DMS 273 (cell line): ENCODE measurements around the gene ITSN1.

Source experiments
- DNase-seq: peaks from one replicate; lab custom pipeline; 2025; ENCODE audit not compliant: unreplicated experiment; lab: John Stamatoyannopoulos, UW

ITSN1 gene

DNA sequence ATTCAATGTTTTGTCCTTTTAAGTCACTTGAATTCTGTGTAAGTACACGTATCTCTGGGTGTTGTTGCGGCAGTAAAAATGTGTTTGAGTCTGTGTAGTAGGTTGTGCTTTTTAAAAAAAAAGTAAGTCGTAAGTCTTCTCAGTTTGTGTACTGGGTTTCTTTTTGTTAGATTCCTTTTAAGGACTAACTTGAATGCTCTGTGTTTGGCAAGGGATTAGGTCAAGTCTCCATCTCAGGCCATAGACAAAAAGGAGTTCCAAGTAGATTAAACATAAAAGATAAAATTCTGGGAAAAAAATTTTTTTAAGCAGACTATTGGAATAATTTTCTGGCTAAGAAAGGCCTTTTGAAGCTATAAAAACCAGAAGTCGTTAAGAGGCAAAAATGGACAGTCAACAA, 160.2 kb downstream of the ITSN1 start:
- no peak for DNase-seq

DNA sequence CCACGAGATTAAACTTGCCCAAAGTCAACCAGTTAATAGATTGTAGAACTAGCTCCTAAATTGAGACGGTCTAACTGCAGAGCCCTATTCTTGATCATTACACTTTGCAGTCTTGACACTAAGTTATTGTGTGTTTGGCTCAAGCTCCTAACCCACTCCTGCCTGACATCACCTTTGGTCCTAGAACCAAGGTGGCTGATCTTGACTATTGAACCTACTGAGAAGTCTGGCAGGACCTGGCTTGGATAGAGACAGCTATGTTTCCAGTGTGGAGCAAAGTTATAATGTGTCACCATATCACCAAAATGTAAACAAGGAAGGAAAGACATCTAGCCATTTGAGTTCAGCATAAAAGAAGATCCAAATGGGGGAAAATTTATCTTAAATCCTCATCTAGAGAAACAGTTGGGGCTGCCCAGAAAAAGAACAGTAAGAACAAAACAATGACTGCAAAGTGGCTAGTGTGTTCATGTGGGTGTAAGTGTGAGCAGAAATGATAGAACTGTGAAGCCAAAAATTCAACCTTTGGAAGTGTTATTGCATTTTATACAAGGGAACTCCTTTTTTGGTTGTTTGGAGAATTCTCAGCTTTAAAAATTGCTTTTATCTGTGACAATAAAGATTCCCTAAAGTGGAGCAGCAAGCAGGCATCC, 166.5 kb downstream of the ITSN1 start:
- DNase-seq: no peak

DNA sequence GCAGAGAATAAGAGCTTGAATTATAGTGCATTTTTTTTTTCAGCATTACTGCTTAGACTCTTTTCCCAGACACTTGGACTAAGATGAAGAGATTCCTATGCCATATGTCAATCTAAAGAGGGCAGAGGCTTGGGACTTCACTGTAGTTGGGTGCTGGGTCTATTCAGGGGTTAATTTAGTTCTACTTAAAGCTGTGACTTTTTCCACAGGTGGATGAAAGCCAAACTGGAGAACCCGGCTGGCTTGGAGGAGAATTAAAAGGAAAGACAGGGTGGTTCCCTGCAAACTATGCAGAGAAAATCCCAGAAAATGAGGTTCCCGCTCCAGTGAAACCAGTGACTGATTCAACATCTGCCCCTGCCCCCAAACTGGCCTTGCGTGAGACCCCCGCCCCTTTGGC, 168.5 kb downstream of the ITSN1 start:
- no peak for DNase-seq

DNA sequence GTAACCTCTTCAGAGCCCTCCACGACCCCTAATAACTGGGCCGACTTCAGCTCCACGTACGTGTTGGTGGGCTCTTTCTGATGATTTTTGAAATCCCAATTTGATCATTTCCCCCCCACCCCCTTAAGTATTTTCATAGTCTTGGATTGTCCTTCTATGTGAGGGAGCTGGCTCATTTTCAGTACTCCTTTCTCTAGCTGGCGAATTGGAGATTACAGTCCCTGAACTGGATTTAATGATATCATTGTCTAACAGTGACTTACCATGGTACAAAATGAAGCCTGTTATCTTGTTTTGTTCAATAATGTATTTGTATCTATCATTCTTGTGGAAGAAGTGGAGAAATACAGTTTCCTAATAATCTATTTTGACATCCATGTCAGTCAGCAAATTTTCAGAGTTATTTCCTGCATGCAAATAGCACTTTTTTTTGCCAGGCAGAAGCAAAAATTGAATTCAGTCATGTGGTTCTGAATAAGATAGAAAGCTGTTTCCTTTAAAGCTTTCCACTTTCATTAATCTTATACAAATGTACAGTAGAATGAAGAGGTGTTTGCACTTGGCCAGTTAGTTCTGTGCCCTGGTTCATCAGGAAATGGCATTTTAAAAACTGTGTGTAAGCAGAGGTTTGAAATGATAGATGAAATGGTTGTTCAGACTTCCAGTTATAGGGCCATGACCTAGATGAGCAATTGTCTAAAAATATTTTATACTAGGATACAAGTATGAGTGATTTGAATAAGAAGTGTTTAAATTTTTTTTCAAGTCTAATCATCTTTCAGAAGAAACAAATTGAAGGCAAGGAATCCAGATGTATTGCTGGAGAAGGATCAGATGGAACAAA, 169.1 kb downstream of the ITSN1 start:
- no peak for DNase-seq

DNA sequence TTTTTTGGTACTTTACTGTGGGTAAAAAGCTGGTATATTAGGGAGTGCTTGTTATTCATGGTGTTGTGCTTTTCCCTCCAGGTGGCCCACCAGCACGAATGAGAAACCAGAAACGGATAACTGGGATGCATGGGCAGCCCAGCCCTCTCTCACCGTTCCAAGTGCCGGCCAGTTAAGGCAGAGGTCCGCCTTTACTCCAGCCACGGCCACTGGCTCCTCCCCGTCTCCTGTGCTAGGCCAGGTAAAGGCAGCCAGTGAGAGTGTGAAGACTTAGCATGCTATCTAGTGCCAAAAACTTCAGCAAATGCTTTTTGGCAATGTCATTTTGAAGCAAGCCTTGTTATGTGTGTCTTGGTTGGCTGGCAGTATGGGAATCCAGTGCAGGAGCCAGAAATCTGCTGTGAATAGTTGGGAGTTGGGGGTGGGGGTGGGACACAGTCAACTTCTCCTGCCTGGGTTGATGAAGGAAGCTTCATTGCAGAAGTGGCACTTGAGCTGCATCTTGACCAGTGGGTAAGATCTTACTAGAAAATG, 171.6 kb downstream of the ITSN1 start:
- no peak for DNase-seq

DNA sequence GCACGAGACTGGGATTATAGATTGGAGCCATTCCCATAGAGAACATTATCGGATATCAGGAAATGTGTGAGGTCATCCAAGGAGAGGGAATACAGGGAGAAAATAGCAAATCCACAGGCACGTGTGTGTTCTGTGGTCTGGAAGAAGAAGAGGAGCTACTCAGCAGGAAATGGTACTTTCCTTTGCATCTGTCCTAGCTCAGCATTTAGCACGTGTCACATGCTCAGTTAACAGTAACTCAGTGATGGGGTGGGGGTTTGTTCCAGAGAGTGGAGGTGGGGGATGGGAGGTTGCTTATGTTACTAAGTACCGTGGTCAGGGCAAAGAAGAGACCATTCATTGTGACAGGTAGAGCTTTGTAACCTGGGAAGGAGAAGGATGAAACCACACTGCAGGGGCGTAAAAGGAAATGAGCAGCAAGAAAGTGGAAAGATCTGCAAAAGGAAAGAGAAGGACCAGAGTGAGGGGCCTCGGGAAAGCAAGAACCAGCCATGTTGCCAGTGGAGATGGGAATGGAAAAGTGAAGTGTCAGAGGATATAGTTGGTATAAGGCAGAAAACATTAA, 172.9 kb downstream of the ITSN1 start:
- DNase-seq: no peak

DNA sequence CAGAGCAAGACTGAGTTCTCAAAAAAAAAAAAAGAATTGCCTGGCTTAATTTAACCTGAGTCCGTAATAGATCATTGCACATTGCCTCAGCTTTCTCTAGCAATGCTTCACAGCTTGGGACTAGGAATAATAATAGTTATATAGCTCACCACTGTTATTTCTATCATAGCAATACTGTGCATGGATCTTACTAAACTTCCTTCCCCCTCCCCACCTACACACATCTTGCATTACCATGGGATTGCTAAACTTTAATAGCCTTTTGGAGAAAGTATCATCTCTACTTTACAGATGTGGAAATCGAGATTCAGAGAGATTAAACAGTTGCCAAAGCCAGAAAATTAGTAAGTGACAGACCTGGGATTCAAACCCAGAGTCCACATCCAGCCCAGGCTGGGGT, 173.9 kb downstream of the ITSN1 start:
- no peak for DNase-seq

DNA sequence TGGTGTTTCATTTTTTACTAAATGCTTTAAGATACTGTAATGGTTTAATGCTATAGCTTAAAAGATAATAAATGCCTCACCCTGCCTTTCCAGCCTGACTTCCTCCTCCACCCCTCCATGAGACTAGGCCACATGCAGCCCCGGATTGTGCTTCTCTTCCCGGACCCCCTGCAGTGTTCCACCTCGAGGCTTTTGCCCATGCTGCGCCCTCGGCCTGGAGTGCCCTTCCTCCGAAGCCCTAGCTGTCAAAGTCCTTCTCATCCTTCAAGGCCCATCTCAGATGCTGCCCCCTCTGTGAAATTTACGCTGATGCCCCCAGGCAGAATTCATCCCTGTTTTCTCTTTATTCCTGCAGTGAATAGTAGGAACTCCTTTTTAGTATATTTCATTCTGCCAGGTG, 174.8 kb downstream of the ITSN1 start:
- DNase-seq: no peak

DNA sequence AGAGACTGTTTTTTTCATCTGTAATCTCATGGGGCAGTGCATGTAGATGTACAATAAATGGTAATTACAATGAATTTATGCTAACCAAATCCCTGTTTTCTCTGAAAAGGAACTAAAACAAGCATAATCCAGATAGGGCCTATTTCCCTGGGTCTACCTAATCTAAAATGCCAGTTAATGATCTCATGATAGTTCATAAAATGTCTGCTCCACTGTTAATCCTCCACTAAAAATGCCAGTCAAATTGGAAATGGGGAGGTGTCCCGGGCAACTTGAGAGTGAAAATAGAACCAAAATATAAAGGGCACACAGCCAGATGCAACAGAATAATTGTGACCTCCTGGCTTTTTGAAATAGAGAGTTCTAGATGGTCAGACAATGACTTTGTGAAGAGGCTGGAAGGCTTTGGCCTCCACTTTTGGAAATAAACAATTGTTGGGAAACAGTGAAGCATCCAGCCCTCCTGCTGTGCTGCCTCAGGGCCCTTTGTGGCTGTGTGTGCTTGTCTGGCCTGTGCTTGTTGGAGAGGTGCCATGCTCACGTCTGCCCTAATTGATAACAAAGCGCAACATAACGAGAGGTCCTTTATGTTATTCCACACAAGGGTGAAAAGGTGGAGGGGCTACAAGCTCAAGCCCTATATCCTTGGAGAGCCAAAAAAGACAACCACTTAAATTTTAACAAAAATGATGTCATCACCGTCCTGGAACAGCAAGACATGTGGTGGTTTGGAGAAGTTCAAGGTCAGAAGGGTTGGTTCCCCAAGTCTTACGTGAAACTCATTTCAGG, 175.6 kb downstream of the ITSN1 start:
- DNase-seq: no peak

DNA sequence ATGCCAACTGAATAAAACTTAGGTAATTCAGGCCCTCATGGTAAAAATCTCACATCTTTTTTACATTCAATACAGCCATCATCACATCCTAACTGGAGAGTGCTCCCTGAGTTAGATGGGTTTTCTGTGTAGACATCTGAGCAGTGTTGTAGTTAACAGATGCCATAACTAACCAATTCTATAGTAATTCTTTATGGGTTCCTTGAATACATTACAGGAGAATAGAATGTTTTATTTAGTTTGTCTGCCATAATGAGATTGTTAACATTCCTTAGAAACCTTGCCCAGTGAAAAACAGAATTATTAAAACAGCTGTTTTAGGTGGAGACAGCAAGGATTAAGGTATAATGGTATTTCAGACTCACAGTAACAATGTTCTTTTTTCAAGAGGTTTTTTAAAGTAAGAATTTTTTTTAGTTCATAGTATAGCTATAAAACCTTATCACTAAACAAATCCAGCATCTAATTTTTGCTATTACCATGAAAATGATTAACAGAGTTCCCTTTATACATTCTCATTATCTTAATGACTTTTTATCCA, 178.0 kb downstream of the ITSN1 start:
- no peak for DNase-seq

DNA sequence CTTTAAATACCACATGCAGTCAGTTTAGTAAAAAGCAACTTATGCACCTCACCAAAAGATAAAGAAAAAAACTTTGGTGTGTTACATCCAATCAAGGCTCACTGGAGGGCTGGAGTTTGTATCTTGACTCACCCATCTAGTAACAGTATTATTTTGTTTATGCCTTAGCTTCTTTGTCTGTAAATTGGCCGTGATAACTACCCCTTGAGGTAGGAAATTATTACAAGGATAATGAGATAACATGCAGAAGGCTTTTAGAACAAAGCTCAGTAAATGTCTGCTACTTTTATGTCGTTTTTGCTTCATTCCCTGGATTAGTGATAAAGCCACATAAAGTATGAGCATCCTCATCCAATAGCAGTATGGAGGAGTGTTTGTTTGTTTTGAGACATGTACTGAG, 178.5 kb downstream of the ITSN1 start:
- no peak for DNase-seq

DNA sequence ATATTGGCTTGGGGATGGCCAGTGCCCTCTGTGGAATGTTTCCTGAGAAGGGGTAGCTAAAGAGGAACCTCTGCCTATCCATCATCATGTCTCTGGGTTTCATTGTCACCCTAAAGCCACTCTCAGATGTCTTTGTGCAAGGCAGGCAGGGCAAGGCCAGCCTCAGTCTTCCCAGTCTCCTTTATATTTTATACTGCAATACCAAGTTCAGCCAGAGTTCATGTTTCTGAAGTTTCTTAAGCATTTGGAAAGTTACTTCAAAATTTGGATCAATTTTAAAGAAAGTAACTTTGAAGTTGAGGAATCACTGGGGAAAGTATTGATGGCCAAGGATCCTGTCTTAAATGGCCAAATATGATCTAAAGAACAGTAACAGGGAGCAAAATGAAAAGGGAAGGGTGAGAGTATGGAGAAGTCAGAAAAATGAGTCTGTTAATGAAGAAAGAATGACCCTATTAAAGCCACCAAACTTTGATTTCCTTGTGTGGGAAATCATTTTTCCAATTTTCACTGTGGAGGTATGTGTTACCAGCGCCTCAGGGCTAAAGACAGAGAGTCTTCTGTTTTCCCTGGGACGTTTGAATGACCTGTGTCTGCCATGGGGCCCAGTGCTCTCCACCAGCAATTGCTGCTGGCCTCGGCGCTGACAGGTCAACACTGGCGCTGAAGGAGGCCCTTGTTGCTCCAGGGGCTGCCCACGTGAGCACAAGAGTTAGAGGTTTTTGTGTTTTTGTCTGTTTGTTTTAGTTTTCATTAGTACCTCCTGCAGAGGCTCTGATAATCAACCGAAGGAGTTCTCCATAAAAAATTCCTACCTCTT, 179.4 kb downstream of the ITSN1 start:
- DNase-seq: no peak

DNA sequence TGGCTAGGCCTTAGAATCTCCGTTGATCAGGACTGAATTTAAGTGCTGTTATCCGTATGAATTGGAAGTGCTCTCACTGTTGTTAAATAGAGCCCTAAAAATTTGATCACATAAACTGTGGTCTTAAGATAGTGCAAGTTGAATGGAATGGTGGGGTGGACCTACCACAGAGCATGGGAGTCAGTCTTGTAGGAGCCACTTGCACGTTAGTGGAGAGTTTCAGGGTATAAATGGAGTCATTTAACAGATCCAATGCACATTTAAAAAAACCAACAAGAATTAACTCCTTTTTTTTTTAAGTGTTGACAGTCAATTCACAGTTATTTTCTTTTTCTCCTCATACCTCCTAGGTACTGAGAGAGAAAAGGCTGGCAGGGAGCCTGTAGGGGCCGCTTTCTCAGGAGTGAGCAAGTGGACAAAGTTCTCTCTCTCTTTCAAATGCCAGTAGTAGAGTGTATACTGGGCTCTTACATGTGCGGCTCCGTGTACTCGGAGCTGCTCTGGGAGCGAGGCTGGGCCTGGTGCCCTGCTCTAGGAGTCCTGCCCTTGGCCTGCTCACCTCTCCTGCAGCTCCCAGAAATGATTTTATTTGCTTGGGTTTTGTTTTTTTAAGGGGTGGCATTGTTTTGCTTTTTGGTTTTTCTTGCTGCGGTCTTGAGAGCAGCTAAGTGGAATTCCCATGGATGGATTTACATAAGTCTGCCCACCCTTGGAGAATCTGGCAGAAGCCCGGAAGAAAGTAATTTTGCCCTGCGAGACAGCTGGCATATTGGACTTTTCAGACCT, 182.0 kb downstream of the ITSN1 start:
- no peak for DNase-seq

DNA sequence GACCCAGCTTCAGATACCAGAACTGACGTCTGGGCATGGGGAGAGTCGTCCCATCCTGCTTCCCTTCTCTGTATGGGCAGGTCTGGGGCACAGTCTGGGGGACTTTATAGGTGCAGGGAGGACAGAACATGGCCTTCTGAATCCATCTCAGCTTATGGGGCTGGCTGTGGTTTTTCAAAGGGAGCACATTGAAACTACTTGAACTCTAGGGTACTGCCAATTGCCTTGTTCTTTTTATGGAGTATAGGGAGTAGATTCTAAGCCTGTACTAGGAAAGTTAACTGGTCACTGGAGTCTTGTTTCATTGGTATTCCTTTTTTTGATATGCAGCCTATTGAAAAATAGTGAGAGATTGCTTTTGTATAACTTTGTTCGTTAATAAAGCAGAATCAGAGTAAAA, 183.1 kb downstream of the ITSN1 start:
- no peak for DNase-seq

DNA sequence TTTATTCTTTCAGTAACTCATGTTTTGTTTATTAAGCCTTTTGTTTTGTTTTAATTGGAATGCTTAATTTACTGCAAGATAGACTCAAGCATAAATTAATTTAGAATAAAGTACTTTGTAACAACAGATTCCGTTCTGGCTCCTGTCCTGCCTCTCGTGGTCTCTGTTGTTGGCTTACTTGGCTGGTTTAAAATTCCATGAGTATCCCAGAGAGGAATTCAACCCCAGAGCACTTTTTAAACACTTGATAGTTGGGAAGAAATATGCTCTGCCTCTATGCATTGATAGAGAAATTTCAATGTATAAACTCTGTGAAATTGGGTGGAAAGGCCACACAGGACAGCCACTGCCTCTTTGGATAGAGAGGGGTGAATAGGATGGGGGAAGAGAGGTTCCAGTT, 183.6 kb downstream of the ITSN1 start:
- DNase-seq: no peak

DNA sequence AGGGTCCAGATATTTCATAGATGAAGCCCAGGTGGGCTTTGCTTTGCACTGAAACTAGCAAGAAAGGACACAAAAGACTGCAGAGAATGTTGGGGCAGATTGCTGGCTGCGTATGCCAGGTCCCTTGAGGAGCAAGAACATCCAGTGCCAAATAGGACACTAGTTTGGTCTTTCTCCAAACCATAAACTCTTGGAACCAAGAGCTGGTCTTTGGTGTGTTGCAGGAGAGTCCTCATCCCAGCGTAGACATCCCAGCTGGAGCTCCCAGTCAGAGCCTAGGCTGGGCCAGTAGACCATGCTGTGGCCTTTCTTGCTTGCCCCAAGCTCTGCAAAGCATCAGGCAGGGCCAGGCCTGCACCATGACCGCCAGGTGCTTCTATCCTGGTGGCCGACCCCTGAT, 185.8 kb downstream of the ITSN1 start:
- DNase-seq: no peak

DNA sequence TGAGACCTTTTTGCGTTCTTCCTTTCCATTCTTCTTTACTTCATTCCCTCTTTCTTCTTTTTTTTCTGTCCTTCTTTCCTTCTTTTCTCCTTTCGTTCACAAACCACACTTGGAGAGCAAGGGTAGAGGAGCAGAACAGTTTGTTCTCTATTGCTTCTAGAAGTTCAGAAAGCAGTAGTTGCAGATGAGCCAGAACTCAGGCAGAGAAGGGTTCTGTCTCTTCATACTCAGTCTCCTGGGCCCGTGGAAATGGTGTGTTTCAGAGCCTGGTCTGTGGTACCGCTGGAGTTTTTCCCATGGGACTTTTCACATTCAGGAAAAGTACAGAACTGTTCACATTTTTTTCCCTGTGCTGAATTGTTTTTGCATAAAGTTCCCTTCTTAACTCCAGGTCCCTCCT, 186.3 kb downstream of the ITSN1 start:
- DNase-seq: no peak

DNA sequence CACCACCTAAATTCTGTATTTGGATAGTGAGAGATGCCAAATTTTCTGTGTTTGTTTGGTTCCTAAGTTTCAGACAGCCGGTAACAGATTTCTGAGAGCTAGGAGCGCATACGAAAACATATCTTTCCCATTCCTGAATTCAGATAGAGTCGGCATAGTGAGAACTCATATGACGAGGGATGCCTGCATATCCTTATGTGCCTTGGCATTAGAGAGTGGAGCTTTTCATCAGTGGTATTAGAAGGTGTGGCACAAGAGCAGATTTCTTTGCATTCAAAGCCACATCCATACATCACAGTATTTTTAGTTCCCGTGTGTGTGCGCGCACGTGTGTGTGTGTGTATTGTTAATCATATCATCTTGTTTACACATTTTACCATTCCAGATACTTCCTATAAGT, 187.5 kb downstream of the ITSN1 start:
- DNase-seq: no peak

DNA sequence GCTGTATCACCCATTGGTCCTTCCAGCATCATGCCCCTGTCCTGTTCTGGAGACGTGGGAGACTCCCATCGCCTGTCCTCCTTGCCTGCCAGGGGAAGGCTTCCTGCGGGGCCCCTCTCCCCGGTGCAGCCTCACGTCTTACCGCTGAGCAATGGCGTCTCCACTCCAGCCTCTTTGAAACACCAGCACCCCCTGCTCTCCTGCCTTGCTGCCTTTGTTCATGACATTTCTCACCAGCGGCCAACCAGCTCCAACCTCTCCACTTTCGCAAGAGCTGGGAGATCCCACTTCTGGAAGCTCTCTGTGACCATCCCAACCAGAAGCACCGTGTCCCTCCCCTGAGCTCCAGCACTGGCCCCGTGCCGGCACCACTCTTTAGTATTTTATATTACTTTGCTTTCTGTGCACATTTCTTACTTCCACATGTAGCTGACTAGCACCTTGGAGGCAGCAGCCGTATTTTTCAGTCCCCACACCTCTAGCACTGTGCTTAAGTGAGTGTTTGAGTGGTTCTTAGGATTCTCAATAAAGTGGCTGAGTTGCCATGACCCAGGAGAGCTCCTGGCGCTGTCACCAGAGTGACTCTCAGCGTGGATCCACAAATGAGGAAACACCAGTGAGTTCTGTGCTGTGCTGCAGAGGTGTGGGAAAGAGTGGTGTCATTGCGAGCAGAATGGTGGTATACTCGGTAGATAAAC, 189.8 kb downstream of the ITSN1 start:
- no peak for DNase-seq
